Neuron (in vitro differentiated cells): ENCODE measurements around the gene GNRH2.
"Not testable (repeated sequence)": the region's sequence is repeated elsewhere in the genome, so short reads cannot be mapped to it uniquely, and the experiment has no call there.

ENCODE experiments used
- H2AFZ ChIP-seq: one replicate; pipeline ENCODE4 v1.6.1; 2013; ENCODE audit warnings: low read depth, mild to moderate bottlenecking, inconsistent platforms, low read length, moderate library complexity
- H3K27me3 ChIP-seq: one replicate; pipeline ENCODE4 v1.6.1; 2013; ENCODE audit warnings: low read length; ENCODE audit not compliant: insufficient read depth
- H3K36me3 ChIP-seq: one replicate; pipeline ENCODE4 v1.6.1; 2013; ENCODE audit warnings: low read length; ENCODE audit not compliant: insufficient read depth
- H3K4me1 ChIP-seq: one replicate; pipeline ENCODE4 v1.6.1; 2013; ENCODE audit warnings: low read length; ENCODE audit not compliant: insufficient read depth
- H3K4me3 ChIP-seq: 2 replicates; pipeline ENCODE4 v1.5.1; 2013; ENCODE audit warnings: mild to moderate bottlenecking, low read length, moderate library complexity
- H3K9me3 ChIP-seq: one replicate; pipeline ENCODE4 v1.6.1; 2013; ENCODE audit warnings: low read length

GNRH2 gene

GRCh38 chr20:3045816-3046676, 2.6 kb downstream of the GNRH2 start, which contains the start of gene MRPS26:
TSS of gene MRPS26 (plus strand) at chr20:3046052. CDS start at chr20:3046069, 17 bp downstream.
- Histone ChIP-seq H2AFZ (peak within 1 kb of the TSS; percentile 77), H3K4me1 (peaks cover 11% of the 10 kb centered on the region), H3K27me3 (no peaks in the 10 kb centered on the region), H3K36me3 (peaks cover 36% of the 10 kb centered on the region), H3K9me3 (no peaks in the 10 kb centered on the region), H3K4me3 (peak within 1 kb of the TSS; percentile 96)

- H3K4me3 ChIP-seq = peak overlapping the region; percentile 96
- H3K36me3 ChIP-seq = peaks cover 32% of the 10 kb centered on the region
- H2AFZ ChIP-seq = peak overlapping the region; percentile 77
- H3K4me1 ChIP-seq = peaks cover 11% of the 10 kb centered on the region
- no peaks in the 10 kb centered on the region for H3K9me3 ChIP-seq
- no peaks in the 10 kb centered on the region for H3K27me3 ChIP-seq
These were observed 3.4 kb downstream of the GNRH2 start for GRCh38 chr20:3046677-3047462.

GRCh38 chr20:3047486-3048419, 4.3 kb downstream of the GNRH2 start:
- H3K36me3 ChIP-seq = peaks cover 25% of the 10 kb centered on the region
- H3K4me1 ChIP-seq = peaks cover 11% of the 10 kb centered on the region
- no peak overlapping the region for H2AFZ ChIP-seq
- peak overlapping the region; percentile 13 for H3K4me3 ChIP-seq
- H3K27me3 ChIP-seq = no peaks in the 10 kb centered on the region
- no peaks in the 10 kb centered on the region for H3K9me3 ChIP-seq

GRCh38 chr20:3051385-3052019, 8.1 kb downstream of the GNRH2 start:
- peaks cover 5% of the 10 kb centered on the region for H3K4me1 ChIP-seq
- no peak overlapping the region for H3K4me3 ChIP-seq
- H3K9me3 ChIP-seq = no peaks in the 10 kb centered on the region
- H3K36me3 ChIP-seq = peaks cover 25% of the 10 kb centered on the region
- no peaks in the 10 kb centered on the region for H3K27me3 ChIP-seq
- H2AFZ ChIP-seq = no peak overlapping the region

- no peaks in the 10 kb centered on the region for H3K36me3 ChIP-seq
- H3K27me3 ChIP-seq = no peaks in the 10 kb centered on the region
- H2AFZ ChIP-seq = no peak overlapping the region
- H3K4me1 ChIP-seq = no peaks in the 10 kb centered on the region
- H3K9me3 ChIP-seq = no peaks in the 10 kb centered on the region
- no peak overlapping the region for H3K4me3 ChIP-seq
These were observed 16.1 kb downstream of the GNRH2 start for GRCh38 chr20:3059489-3059888.

GRCh38 chr20:3064119-3064518, 20.7 kb downstream of the GNRH2 start:
- H3K27me3 ChIP-seq, H2AFZ ChIP-seq, H3K9me3 ChIP-seq, H3K36me3 ChIP-seq, H3K4me3 ChIP-seq, H3K4me1 ChIP-seq: not testable (repeated sequence)

- Histone ChIP-seq H3K4me3 (no peak overlapping the region), H2AFZ (no peak overlapping the region), H3K9me3 (peaks cover 3% of the 10 kb centered on the region), H3K36me3 (no peaks in the 10 kb centered on the region), H3K4me1 (peaks cover 4% of the 10 kb centered on the region), H3K27me3 (no peaks in the 10 kb centered on the region)
These were observed 24.0 kb downstream of the GNRH2 start for GRCh38 chr20:3067139-3068014.

- Histone ChIP-seq H3K4me1 (peaks cover 9% of the 10 kb centered on the region), H3K27me3 (no peaks in the 10 kb centered on the region), H3K36me3 (no peaks in the 10 kb centered on the region), H3K9me3 (peaks cover 5% of the 10 kb centered on the region), H2AFZ (no peak overlapping the region), H3K4me3 (no peak overlapping the region)
These were observed 24.7 kb downstream of the GNRH2 start for GRCh38 chr20:3068075-3068474.

- peaks cover 9% of the 10 kb centered on the region for H3K4me1 ChIP-seq
- H3K4me3 ChIP-seq = no peak overlapping the region
- peaks cover 2% of the 10 kb centered on the region for H3K27me3 ChIP-seq
- H2AFZ ChIP-seq = no peak overlapping the region
- H3K9me3 ChIP-seq = peaks cover 5% of the 10 kb centered on the region
- no peaks in the 10 kb centered on the region for H3K36me3 ChIP-seq
These were observed 25.8 kb downstream of the GNRH2 start for GRCh38 chr20:3068986-3069900.

- H3K27me3 ChIP-seq = peaks cover 2% of the 10 kb centered on the region
- H3K4me3 ChIP-seq = no peak overlapping the region
- H3K4me1 ChIP-seq = peaks cover 9% of the 10 kb centered on the region
- no peak overlapping the region for H2AFZ ChIP-seq
- H3K36me3 ChIP-seq = no peaks in the 10 kb centered on the region
- H3K9me3 ChIP-seq = peaks cover 5% of the 10 kb centered on the region
These were observed 27.3 kb downstream of the GNRH2 start for GRCh38 chr20:3070725-3071124.

- Histone ChIP-seq H3K36me3 (no peaks in the 10 kb centered on the region), H3K9me3 (peaks cover 5% of the 10 kb centered on the region), H2AFZ (no peak overlapping the region), H3K4me3 (no peak overlapping the region), H3K27me3 (peaks cover 2% of the 10 kb centered on the region), H3K4me1 (peaks cover 9% of the 10 kb centered on the region)
These were observed 27.8 kb downstream of the GNRH2 start for GRCh38 chr20:3071266-3071609.
